Right ventricle myocardium superior (tissue), 1 donor: ENCODE data around the gene CUEDC1. TPM values are rescaled to one million over a fixed set of nuclear protein-coding genes. Genes with fewer than 3 reads are reported as not detected.

Experiments
- ATAC-seq: fragments of 200-7000 bp; cut with Tn5 transposase; one replicate; pipeline ENCODE4 v1.9.1; 2020; ENCODE audit warnings: mild to moderate bottlenecking; ENCODE audit not compliant: poor library complexity
- DNase-seq: peaks from one replicate; pipeline ENCODE4 v3.0.0-alpha.2; 2020
- intact Hi-C: fragments of 100-400 bp; cut with DNase I; formaldehyde crosslinking; loops from one replicate; pipeline ENCODE4 v1.11.2; 2022
- total RNA-seq: library from RNA; stranded (reverse); fragmentation: NEBNext Ultra II Directional; extraction: Animal tissue kit (Norgen Biotek cat#: 25700); gene quantifications from one replicate; pipeline ENCODE4 v1.2.1, GENCODE V29; 2021
- donor health status: DM: no; HTN: yes; CAD: no; lungs with severe emphysema.

CUEDC1 gene
- total RNA-seq, 1 donor from 2014 or later, result 44.6 TPM

- DNase-seq (peak; percentile 63), ATAC-seq (peak; percentile 62)
- intact Hi-C loops, result no loop called here
These were observed 8.3 kb downstream of the CUEDC1 start for GRCh38 chr17:57946798-57947358.

DNA sequence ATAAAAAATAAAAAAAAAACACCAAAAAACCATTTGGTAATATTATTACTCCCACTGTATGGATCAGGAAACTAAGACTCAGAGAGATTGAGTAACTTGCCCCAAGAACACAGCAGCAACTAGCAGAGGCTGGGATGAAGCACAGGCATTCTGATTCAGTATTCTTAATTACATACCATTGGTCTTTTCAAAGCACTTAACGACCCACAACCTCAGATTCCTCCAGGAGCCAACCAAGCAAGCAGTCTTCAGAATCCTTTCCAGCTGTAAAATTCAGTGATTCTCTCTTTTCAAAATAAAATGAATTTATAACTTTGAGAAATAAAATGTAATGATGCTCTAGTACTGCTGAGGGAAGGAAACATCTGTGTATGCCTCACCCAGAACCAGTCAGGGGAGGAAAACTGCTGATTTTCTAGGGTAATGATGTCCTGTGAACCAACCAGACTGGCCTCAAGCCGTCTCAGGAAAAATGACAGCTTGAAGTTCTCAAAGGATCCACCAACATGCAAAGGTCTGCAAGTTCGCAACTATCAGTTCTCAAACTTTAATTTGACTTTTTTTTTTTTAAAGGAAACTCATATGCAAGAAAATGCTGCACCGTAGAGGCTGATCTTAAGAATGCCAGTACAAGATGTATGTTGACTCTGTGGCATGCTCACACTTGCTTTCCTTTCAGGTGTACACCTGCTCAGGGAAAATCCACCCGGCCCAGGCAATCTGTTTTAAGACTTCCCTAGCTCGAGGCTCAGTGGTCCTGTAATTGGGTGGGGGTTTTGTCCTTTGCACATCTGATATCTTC, 9.0 kb downstream of the CUEDC1 start:
- no peak for DNase-seq
- ATAC-seq, result no peak
- intact Hi-C loops, result no loop called here

DNA sequence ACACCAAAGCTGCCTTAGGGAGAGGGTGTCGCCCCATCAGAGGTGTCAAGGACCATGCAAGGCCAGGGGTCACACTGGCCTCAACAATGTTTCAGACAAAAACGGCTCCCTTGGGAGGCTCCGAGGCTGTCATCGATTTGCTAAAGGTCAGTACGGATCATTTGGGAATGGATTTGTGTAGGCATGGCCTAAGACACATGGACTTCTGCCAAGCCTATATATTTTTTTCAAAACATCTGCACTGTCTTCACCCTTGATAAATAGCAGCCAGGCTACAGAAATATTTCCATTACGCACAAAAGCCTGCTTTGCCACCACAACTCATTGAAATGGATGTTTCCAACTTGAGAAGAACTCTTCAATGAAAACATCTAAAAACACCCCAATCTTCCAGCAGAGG, 10.3 kb downstream of the CUEDC1 start:
- intact Hi-C loops, result no loop called here
- DNase-seq, result no peak
- ATAC-seq, result no peak

- no peak for ATAC-seq
- DNase-seq, result no peak
- intact Hi-C loops, result no loop called here
These were observed 11.6 kb downstream of the CUEDC1 start for GRCh38 chr17:57943645-57944044.

DNA sequence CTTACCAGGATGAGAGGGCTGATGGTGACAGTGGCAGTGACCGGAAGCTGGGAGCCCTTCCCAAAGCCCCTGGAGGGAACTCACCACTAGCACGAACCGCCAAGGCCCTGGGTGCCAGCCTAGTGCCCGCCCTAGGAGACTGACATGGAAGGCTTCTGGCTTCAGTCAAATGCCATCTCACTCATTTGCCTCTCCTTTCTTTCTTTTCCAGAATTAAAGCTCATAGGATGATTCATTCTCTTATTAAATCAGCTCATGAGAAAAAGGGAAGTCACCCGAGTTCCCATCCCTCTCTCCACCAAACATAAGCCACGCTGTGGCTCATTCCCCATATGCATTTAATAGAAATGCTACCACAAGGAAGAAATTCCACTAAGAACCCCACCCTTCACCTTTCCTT, 12.1 kb downstream of the CUEDC1 start:
- DNase-seq (no peak), ATAC-seq (no peak)
- intact Hi-C loops, result no loop called here

- DNase-seq (no peak), ATAC-seq (no peak)
- intact Hi-C loops, result no loop called here
These were observed 13.5 kb downstream of the CUEDC1 start for GRCh38 chr17:57941384-57942370.

GRCh38 chr17:57940653-57941329, 14.4 kb downstream of the CUEDC1 start:
- ATAC-seq (peak; percentile 14), DNase-seq (no peak)
- intact Hi-C loops, result no loop called here

DNA sequence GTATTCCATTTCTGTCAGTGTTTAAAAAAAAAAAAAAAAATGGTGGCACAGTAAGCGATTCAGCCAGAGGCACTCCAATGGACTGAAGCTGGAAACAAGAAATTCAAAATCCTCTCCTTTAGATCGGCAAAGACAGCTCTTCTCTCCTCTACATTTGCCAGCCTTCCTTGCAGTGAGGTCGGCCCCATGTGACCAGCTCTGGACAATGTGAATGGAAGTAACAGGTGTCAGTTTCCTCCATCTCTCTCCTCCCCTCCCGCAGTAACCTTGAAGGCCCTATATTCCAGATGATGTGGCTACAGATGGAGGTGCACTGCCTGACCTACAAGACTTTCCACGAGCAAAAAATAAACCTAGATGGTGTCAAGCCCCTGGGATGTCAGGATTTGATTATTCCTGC, 15.0 kb downstream of the CUEDC1 start:
- no peak for DNase-seq
- peak; percentile 16 for ATAC-seq
- intact Hi-C loops, result no loop called here

DNA sequence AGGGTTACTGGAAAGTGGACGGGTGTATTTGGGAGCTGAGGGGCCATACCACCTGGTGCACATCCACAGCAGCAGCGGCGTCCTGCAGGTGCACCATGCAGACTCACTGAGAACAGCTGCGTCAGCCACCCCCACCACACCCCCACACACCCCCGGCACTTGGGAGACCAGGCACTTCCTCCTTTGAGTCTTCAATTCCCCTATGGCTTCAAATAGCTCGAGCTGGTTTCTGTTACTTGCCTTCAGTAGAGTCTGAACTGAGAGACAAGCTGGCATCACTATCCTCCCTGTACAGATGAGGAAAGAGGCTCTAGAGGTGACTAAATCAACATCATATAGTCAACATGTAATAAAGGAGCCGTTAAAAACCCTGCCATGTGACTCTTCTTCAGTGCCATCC, 15.4 kb downstream of the CUEDC1 start:
- ATAC-seq (no peak), DNase-seq (peak; percentile 70)

GRCh38 chr17:57938061-57938502, 17.1 kb downstream of the CUEDC1 start:
- intact Hi-C loops, result no loop called here
- no peak for DNase-seq
- ATAC-seq, result no peak

More for the DNA sequence above, 15.4 kb downstream of the CUEDC1 start:
- intact Hi-C loops, result no loop called here

DNA sequence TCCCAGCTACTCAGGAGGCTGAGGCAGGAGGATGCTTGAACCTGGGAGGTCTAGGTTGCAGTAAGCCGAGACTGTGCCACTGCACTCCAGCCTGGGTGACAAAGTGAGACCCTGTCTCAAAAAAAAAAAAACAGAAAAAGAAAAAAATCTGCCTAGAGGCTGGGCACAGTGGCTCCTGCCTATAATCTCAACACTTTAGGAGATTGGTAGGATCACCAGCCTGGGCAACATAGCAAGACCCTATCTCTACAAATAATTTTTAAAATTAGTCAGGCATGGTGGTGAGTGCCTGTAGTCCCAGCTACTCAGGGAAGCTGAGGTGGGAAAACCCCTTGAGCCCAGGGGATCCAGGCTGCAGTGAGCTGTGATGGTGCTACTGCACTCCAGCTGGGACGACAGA, 17.7 kb downstream of the CUEDC1 start:
- DNase-seq, result no peak
- intact Hi-C loops, result no loop called here

DNA sequence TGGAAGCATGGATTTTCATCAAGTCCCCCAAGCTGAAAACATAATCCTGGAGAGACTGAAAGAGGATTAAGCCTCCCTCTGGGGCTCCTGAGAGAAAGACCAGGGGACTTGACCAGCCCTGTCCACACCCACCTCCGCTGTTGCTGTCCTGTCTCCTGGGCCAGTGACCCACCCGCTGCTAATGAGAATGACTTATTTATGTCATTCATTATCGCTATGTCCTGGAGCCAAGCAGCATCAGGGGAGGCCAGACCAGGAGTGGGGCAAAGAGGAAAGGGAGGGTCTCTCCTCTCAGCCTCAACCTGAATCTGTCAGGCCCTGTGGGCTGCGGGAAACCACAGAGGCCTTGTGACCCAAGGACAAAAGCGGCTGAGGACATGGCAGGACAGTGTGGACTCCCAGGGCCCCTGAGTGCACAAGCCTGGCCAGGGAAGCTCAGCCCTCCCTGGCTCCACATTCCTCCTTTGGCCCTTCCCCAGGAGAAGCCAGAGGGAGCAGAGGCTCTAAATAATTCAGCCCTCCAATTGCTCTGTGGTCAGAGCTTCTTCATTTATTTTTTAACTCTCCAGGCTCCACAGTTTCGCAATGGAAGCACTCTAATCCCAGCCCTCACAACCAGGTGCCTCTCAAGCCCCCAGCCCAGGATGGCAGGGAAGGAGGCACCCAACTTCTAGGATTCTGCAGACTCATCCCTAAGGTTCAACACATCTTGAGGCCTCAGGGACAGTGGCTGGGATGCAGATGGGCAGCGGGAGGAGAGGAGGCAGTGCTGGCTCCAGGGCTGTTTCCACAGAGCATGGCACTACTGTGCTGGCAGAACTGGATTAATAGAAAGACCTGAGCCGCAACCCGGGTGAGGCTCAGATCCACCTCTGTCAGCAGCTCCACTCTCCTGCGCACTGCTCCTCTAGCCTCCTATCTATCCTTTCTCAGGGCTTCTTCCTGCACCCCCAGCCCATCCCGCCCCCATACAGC, 19.1 kb downstream of the CUEDC1 start:
- ATAC-seq (peak; percentile 86), DNase-seq (peak; percentile 85)
- intact Hi-C loops, result no loop called here

More for the DNA sequence above, 17.7 kb downstream of the CUEDC1 start:
- ATAC-seq, result no peak

- no peak for ATAC-seq
- intact Hi-C loops, result no loop called here
- DNase-seq, result no peak
These were observed 23.6 kb downstream of the CUEDC1 start for GRCh38 chr17:57931488-57932137.

- no peak for ATAC-seq
- intact Hi-C loops, result no loop called here
- no peak for DNase-seq
These were observed 25.0 kb downstream of the CUEDC1 start for GRCh38 chr17:57930239-57930638.

DNA sequence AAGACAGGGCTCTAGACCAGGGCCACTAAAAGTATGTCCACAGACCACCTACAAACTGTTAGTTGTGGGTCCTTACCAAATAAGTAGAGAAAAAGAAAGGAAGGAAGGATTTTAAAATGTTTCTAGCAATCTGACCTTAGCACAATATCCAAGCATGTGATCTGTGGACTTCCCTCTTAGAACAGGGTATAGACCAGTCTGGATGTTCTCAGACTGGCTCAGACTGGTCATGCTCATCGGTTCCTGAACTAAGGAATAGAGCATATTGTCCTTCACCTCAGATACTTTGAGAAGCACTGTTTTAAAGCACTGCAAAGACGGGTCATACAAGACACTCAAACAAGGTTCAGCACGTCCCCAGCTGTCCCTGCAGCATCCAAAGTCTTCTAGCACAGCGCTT, 25.8 kb downstream of the CUEDC1 start:
- ATAC-seq (peak; percentile 5), DNase-seq (no peak)
- intact Hi-C loops, result no loop called here

DNA sequence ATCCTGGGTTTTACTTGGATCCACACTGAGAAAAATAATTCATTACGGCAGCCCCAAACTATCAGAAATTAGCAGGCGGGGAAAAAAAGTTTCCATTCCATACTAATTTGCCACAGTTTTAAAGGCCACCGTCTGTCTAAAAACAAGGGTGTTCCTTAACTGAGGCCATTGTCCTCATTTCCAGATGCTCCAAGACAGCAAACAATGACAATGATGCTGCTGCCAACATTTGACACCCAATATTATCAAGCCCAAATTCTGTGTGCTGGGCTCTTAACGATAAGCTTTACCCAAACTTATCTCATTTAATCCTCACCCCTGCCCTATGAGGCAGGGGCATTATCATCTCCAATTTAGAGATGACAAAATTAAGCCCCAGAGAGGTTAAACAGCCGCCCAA, 26.3 kb downstream of the CUEDC1 start:
- ATAC-seq, result no peak
- intact Hi-C loops, result no loop called here
- DNase-seq, result no peak

DNA sequence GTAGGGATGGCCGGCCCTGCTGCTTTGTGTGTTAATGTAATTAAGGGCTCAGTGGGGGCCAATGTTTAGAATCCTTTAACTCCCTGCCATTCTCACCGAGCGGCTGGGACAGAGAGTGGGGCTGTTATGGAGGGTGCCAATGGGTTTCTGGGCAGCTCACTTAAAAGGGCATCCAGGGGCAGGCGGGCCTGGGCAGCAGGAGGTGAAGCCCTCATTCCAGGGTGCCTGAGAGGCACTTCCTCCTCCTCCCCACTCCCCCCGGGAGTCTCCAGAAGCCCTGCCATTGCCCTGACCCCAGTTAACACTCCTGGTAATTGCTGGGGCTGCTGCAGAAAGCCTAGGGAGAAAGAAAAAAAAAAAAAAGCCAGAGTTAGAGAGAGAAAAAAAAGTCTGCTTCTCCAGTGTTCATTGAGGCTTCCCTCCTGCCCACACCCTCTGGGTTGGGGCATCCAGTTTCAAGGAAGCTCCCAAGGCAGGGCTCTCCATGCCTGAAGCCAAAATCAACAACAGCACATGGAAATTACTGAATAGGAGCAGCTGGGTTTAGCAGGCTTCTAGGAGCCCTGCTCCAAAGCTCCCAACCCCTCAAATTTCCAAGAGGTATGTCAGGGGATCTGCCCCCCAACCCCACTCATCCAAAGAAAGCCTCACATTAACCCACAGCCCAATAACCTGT, 28.0 kb downstream of the CUEDC1 start:
- DNase-seq, result no peak
- intact Hi-C loops, result no loop called here
- peak; percentile 48 for ATAC-seq
